ENCODE data around the gene RGS12.

The RGS12 gene

GRCh38 chr4:3253808-3254207 is 39.0 kb upstream of the RGS12 start:
- DNase-seq = no peak

GRCh38 chr4:3254302-3255131 is 38.3 kb upstream of the RGS12 start:
- DNase-seq = no peak

DNA sequence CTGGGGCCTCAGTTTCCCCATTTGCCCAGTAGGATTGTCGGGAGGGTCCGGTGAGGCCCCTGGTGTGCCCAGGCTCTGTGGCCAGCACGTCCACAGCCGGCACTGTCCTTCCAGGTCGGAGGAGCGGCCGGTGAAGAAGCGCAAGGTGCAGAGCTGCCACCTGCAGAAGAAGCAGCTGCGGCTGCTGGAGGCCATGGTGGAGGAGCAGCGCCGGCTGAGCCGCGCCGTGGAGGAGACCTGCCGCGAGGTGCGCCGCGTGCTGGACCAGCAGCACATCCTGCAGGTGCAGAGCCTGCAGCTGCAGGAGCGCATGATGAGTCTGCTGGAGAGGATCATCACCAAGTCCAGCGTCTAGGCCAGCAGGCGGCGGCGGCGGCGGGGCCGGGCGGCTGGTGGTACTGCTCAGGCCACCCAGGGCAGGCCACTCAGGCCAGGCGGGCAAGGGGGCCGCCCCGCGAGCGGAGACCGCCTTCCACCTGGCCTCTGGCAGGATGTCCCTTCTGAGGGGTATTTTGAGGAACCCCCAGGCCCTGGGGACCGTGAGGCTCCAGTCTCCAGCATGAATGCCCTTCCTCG is 37.1 kb upstream of the RGS12 start:
- DNase-seq = no peak

DNA sequence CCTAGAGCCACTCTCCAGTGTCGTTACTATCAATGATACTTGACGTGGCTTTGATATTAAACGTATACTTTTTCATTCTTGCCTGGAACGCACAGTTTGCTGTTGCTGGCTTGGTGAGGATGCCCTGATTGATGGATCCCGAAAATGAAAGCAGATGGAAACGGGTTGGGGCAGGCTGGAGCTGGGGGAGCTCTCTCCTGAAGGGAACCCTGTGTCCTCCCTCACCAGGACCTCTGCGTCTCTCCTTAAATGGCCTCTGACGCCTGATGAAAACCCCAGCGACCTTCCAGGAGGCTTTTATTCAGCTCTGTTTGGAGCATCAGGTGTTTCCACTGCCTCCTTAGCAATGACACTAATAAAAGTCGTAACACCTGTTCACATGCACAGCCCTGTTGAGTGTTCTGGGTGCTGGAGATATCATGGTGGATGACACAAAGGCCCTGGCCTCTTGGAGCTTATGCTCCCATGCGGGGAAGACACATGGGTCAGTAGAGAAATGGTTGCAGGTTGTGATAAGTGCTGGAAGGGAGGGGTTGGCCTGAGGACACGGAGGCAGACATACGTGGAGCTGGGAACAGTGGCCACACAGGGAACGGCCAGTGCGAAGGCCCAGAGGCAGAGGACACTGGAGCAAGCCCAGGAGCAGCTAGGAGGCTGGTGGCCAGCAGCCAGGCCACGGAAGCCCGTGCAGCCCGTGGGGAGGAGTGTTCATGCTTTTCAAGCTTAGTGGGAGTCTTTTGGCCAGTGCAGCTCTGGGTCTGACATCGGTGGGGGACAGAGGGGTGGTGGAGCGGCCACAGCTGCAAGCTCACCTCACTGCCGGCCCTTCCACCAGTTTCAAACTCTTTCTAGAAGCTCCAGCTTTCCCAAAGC is 36.4 kb upstream of the RGS12 start:
- no peak for DNase-seq

- DNase-seq = no peak
Observed at GRCh38 chr4:3257103-3257555, 35.7 kb upstream of the RGS12 start.

- DNase-seq = no peak
Observed at GRCh38 chr4:3257556-3258482, 35.0 kb upstream of the RGS12 start.

- no peak for DNase-seq
Observed at GRCh38 chr4:3261411-3262207, 31.2 kb upstream of the RGS12 start.

DNA sequence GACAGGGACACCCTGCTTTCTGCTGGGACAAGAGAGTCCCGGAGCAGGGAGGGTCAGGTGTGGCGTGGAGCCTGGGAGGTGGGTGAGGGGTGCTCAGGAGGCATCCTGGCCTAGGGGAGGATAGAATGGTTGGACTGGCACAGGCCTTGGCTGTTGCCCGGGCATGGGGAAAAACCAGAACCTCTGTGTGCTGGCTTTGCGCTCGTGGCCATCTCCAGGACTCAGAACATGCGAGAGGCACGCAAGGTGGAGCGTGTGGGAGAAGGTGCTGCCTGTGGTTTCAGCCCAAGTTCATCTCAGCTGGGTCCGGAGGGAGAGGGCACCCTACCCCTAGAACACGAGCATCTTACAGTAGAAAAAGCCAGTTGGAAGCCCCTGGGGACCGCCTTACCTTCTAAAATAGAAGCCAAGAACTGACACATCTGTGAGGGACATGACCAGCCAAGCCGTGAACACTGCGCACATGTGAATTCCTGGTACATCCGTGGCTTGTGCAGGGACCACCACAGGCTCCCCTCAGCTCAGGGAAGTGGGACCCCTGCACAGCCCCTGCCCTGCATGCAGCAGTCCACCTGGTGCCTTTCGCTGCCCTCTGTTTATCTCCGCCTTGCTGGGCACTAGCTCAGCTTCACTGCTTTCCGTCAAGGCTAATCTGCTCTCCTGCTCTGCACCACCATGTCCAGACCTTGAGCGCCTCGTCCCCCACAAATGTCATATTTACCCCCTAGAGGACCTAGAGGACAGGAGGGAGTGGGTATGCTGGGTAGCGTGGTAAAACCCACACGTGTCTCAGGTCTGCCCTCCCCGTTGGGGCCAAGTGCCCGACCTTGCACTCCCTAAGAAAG is 30.4 kb upstream of the RGS12 start:
- no peak for DNase-seq

DNA sequence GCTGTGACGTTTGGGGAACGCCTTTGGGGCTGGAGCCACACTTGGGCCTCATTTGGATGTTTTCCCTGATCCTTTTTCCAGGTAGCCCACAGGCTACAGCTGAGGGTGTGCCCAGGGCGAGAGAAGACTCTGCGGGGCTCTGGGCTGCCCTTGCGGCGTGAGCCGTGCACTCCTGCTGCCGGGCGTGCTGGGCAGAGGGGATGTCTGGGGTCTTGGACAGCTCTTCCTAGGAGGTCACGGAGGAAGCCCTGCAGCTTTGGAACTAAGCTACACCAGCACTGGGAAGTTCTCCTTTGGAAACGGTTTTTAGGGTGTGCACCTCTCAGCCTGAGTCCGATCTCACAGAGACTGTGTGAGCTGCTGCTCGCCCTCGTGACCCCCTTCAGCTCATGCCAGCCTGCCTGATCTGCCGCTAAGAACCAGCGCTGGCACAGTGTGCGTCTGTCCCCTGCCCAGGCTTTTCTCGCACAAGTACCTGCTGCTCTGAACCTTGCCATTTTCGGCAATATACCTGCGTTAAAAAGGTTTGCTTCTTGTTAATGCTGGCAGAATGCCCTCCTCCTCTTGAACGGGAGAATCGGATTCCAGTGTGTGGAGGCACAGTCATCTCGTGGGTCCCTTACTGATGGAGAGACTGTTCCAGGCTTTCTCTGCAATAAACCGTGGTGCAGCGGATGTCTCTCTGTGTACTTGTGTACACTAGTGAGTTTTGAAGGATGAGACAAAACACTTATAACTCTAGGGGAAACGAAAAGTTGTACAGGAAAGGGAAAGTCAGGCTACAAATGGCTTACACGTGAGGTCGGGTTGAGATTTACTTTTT is 29.6 kb upstream of the RGS12 start:
- no peak for DNase-seq

DNA sequence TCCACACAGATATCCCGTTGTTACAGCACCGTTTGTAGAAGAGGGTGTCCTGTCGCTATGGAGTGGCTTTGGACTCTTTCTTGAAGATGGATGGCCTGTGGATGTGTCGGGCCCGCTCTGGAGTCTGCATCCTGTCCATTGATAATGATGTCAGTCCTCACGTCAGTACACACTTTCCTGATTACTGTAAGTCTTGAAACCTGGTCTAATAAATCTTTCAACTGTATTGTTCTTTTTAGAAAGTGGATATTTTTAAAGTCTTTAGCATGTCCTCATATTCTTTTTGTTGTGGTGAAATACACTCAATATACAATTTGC is 29.0 kb upstream of the RGS12 start:
- DNase-seq = no peak

DNA sequence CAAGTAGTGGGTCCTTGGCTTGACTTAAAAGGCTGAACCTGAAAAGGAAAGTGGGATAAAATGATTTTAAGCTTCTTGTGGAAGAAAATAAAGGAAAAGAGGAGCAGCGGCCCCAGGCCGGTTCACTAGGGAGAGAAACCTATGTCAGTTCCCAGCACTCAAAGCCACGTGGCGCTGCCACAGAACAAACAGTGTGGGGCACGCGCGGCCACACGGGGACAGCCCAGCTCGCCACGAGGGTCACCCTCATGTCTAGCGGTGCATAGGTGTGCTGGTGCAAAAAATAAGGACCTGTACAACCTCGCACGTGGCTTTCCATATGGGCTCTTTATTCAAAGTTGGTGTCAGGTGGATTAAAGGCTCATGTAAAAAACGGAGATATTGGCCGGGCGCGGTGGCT is 26.7 kb upstream of the RGS12 start:
- DNase-seq = no peak

DNA sequence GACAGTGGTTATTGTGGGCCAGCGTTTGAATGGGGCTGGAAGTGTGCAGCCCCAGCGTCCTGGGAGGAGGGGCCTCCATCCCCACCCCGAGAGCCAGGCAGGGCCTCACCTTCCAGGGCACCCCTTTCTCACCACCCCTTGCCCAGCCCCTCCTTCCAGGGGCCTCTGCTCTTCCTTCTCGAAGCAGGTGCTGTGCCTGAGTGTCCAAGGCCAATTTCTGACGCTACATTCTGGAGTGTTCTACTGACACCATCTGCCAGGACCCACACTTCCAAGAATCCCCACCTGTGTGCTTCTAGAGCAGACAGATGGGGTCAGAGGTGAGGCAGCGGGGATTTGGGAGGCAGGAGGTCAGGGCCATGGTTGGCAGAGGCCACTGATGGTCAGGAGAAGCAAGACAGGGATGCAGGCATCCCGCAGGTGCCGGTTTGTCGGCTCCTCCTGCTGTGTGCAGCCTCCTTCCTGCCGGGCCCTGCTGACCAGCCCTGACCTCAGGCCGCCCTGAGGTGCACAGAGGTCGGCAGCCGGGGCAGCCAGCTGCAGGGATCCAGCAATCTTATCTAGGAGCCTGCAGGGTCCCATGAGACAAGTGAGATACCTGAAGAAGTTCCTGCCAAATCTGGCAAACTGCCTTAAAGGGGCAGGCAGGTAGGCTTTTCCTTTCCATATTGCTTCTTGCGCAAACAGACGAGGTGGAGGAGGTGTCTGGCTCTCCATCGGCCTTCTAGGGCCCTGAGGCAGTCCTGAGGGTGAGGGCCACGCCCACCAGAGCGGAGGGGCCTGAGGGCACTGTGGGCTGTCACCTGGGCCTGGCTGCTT is 25.0 kb upstream of the RGS12 start:
- DNase-seq = no peak

DNA sequence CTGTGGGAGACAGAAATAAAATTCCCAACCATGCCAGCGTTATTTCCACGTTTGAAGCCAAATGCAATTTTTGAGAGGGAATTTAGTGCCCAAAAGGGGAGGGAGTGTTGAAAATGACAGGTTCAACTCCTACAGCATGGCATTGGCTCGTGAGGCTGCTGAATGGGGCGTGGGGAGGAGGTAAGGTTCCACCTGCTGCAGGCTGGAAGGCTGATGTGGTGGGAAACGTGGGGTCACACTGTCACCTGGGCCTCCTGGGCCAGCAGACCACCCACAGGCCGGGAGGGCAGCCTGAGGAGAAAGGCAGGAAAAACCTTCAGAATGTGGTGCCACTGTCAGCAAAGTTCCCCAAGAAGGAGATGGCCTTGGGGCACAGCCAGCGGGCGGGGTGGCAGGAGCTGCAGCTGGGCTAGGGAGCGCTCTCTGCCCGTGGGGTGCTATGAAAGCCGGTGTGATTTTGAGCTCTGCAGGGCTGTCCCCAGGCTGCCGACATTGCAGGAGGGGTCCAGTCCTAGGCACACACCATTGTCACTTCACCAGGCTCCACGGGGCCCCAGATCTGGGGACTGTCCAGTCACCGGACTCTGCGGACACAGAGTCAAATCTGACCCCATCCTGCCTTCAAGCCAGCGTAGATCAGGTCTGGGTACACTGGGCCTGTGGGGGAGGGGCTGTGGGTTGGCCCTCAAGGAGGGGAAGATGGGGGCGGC is 24.3 kb upstream of the RGS12 start:
- DNase-seq = no peak

DNA sequence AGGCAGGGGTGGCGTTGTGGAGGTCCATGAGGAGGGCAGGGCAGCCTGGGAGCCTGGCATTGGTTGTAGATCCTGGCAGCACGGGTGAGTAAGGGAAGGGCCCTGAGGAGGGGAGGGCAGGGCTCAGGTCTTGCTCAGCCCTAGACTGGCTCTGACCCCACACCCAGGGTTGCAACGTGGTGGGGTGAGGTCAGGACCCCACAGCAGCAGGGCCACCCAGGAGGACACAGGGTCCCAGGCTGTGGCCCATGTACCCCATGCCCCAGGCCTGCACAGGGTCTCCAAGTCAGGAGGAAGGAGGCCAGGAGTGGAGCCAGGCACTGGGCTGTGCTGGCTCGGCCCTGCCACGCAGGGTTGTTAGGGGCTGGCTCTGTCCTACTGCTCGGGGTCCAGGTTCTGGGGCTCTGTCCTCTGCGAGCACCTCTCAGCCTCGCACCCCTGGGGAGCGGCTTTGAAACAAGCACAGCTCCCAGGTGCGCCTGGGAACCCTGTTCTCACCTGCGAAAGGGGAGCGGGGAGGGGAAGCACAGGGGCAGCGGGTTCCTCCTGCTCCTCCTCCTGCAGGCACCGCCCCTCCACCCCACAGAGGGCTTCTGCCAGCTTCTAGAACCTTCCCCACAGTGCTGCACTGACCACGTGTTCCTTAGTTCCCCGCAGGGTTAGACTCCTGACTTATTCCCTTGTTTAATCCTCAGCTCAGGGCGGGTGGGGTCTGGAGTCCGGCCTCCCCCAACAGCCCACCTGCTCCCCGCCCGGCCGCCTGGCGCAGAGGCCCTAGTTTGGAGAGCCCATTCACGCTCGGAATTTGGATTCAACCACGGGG is 23.5 kb upstream of the RGS12 start:
- no peak for DNase-seq

DNA sequence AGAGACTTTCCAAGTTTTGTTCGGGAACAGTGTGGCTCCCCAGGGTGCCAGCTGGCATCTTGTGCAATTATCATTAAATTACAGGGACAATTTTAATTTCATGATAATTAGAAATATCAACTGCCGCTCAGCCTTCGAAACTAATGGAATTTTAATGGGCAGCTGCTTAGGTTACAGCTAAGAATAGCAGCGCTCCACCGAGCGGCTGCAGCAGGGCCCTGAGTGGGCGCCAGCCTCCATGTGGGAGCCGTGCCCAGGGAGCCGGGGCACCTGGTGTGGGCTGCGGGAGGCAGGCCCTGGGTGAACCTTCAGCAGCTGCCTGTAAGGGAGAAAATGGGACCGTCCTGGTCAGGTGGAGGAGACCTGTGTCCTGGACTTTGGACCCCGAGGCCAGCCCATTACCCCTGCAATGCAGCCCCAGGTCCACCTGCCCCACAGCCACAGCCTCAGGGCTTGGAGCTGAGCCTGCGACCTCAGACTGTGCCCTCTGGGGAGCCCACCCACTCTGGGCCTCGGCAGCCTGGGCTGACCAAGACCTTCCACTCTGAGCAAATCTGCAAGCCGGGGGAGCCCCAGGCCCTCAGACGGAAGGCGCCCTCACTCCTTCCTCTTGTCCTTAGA is 22.7 kb upstream of the RGS12 start:
- no peak for DNase-seq

DNA sequence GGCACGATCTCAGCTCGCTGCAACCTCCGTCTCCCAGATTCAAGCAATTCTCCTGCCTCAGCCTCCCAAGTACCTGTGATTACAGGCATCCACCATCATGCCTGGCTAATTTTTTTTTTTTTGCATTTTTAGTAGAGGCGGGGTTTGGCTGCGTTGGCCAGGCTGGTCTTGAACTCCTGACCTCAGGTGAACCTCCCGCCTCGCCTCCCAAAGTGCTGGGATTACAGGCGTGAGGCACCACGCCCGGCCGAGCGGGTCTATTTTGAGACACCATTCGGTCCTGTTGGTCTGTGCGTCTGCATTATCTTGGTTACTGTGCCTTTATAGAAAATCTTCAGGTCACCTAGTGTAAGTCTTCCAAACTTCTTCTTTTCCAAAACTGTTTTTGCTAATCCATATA is 21.7 kb upstream of the RGS12 start:
- no peak for DNase-seq

- DNase-seq = no peak
Observed at GRCh38 chr4:3276986-3277385, 15.8 kb upstream of the RGS12 start.

Measured in CD4-positive, alpha-beta T cell treated with Interleukin-21 for 1 hour (primary cell).